ENCODE measurements around the gene RRAGD. TPM values are rescaled to one million over a fixed set of nuclear protein-coding genes. Genes with fewer than 3 reads are reported as not detected.
A peak's percentile ranks its signal among the peaks of the same experiment; 100 is the strongest.
"Not testable (repeated sequence)": the region's sequence is repeated elsewhere in the genome, so short reads cannot be mapped to it uniquely, and the experiment has no call there.

The RRAGD gene
- total and polyA plus RNA-seq, 5 experiments from 2014 or later, result 1.1 to 3.9 (median 2.8) TPM

GRCh38 chr6:89409461-89410035 is 2.5 kb downstream of the RRAGD start:
- H3K36me3 Mint-ChIP-seq, result no peaks in the 10 kb centered on the region
- no peaks in the 10 kb centered on the region for H3K9me3 Mint-ChIP-seq
- H3K4me3 Mint-ChIP-seq, result peak overlapping the region in 1 of 10 donors; percentile 30
- H3K4me1 Mint-ChIP-seq, result peaks cover 4 to 26% (median 20%) of the 10 kb centered on the region in 4 donors
- H3K27ac Mint-ChIP-seq, result peak overlapping the region in 2 of 10 donors; percentile 32 to 81
- no peak for ATAC-seq
- DNase-seq, result no peak
- peaks cover 0 to 10% (median 0%) of the 10 kb centered on the region in 5 donors for H3K27me3 Mint-ChIP-seq
- POLR2A ChIA-PET, result no interaction called here

GRCh38 chr6:89406141-89406540 is 5.9 kb downstream of the RRAGD start:
- Mint-ChIP-seq H3K9me3 (no peaks in the 10 kb centered on the region), H3K36me3 (no peaks in the 10 kb centered on the region), H3K27me3 (peaks cover 0 to 2% (median 0%) of the 10 kb centered on the region in 5 donors), H3K27ac (no peak overlapping the region), H3K4me1 (peaks cover 2 to 13% (median 9%) of the 10 kb centered on the region in 4 donors), H3K4me3 (no peak overlapping the region)
- DNase-seq (no peak), ATAC-seq (no peak)
- POLR2A ChIA-PET, result no interaction called here

- POLR2A ChIA-PET, result no interaction called here
- no peak for ATAC-seq
- no peaks in the 10 kb centered on the region for H3K9me3 Mint-ChIP-seq
- no peak for DNase-seq
- H3K27me3 Mint-ChIP-seq, result no peaks in the 10 kb centered on the region
- no peaks in the 10 kb centered on the region for H3K36me3 Mint-ChIP-seq
- no peak overlapping the region for H3K4me3 Mint-ChIP-seq
- H3K27ac Mint-ChIP-seq, result no peak overlapping the region
- peaks cover 0 to 3% (median 2%) of the 10 kb centered on the region in 4 donors for H3K4me1 Mint-ChIP-seq
These were observed 7.6 kb downstream of the RRAGD start for GRCh38 chr6:89404512-89404911.

GRCh38 chr6:89402776-89403175 is 9.3 kb downstream of the RRAGD start:
- POLR2A ChIA-PET, result interaction anchor here (1.3 kb wide), 1 partner anchor 8 kb away, joined by 5 read pairs; no protein-coding TSS in a partner anchor
- ATAC-seq, result no peak
- Mint-ChIP-seq H3K9me3 (no peaks in the 10 kb centered on the region), H3K4me3 (no peak overlapping the region), H3K27me3 (no peaks in the 10 kb centered on the region), H3K4me1 (peaks cover 0 to 3% (median 2%) of the 10 kb centered on the region in 4 donors), H3K36me3 (no peaks in the 10 kb centered on the region), H3K27ac (no peak overlapping the region)
- DNase-seq, result no peak

- peak overlapping the region in 1 of 10 donors; percentile 46 for H3K4me3 Mint-ChIP-seq
- POLR2A ChIA-PET, result no interaction called here
- H3K9me3 Mint-ChIP-seq, result no peaks in the 10 kb centered on the region
- peak overlapping the region in 1 of 10 donors; percentile 73 for H3K27ac Mint-ChIP-seq
- ATAC-seq (no peak), DNase-seq (no peak)
- no peaks in the 10 kb centered on the region for H3K27me3 Mint-ChIP-seq
- peaks cover 0 to 5% (median 0%) of the 10 kb centered on the region in 3 donors for H3K36me3 Mint-ChIP-seq
- peaks cover 0 to 2% (median 0%) of the 10 kb centered on the region in 4 donors for H3K4me1 Mint-ChIP-seq
These were observed 11.1 kb downstream of the RRAGD start for GRCh38 chr6:89400912-89401399.

GRCh38 chr6:89400050-89400449 is 12.0 kb downstream of the RRAGD start:
- DNase-seq, result no peak
- Mint-ChIP-seq H3K4me3 (no peak overlapping the region), H3K27me3 (no peaks in the 10 kb centered on the region), H3K36me3 (peaks cover 0 to 5% (median 0%) of the 10 kb centered on the region in 3 donors), H3K9me3 (no peaks in the 10 kb centered on the region), H3K4me1 (no peaks in the 10 kb centered on the region), H3K27ac (no peak overlapping the region)
- POLR2A ChIA-PET, result no interaction called here
- ATAC-seq, result no peak

- ATAC-seq, result no peak
- Mint-ChIP-seq H3K27ac (no peak overlapping the region), H3K4me1 (no peaks in the 10 kb centered on the region), H3K9me3 (peaks cover 0 to 3% (median 0%) of the 10 kb centered on the region in 9 donors), H3K36me3 (peaks cover 0 to 5% (median under 1%) of the 10 kb centered on the region in 3 donors), H3K4me3 (no peak overlapping the region), H3K27me3 (no peaks in the 10 kb centered on the region)
- POLR2A ChIA-PET, result no interaction called here
- DNase-seq, result no peak
These were observed 13.1 kb downstream of the RRAGD start for GRCh38 chr6:89398762-89399525.

GRCh38 chr6:89397884-89398283 is 14.2 kb downstream of the RRAGD start:
- peaks cover 2 to 11% (median 9%) of the 10 kb centered on the region in 3 donors for H3K36me3 Mint-ChIP-seq
- H3K27me3 Mint-ChIP-seq, H3K4me1 Mint-ChIP-seq, DNase-seq, H3K4me3 Mint-ChIP-seq, ATAC-seq, POLR2A ChIA-PET: not testable (repeated sequence)
- peak overlapping the region in 1 of 10 donors; percentile 27 for H3K27ac Mint-ChIP-seq
- H3K9me3 Mint-ChIP-seq, result peaks cover 0 to 13% (median 8%) of the 10 kb centered on the region in 9 donors

GRCh38 chr6:89393659-89394058 is 18.4 kb downstream of the RRAGD start:
- Mint-ChIP-seq H3K27ac (no peak overlapping the region), H3K9me3 (peaks cover 0 to 16% (median 8%) of the 10 kb centered on the region in 9 donors), H3K27me3 (peaks cover 0 to 7% (median 0%) of the 10 kb centered on the region in 5 donors), H3K4me1 (no peaks in the 10 kb centered on the region), H3K36me3 (peaks cover 2 to 13% (median 12%) of the 10 kb centered on the region in 3 donors), H3K4me3 (no peak overlapping the region)
- DNase-seq (no peak), ATAC-seq (no peak)
- POLR2A ChIA-PET, result no interaction called here

- no peak overlapping the region for H3K4me3 Mint-ChIP-seq
- no peaks in the 10 kb centered on the region for H3K4me1 Mint-ChIP-seq
- ATAC-seq, result no peak
- no peak for DNase-seq
- H3K36me3 Mint-ChIP-seq, result peaks cover 2 to 13% (median 12%) of the 10 kb centered on the region in 3 donors
- no peak overlapping the region for H3K27ac Mint-ChIP-seq
- POLR2A ChIA-PET, result no interaction called here
- peaks cover 0 to 7% (median 0%) of the 10 kb centered on the region in 5 donors for H3K27me3 Mint-ChIP-seq
- peaks cover 0 to 16% (median 8%) of the 10 kb centered on the region in 9 donors for H3K9me3 Mint-ChIP-seq
These were observed 19.2 kb downstream of the RRAGD start for GRCh38 chr6:89392823-89393222.

- peaks cover 0 to 6% (median 0%) of the 10 kb centered on the region in 4 donors for H3K4me1 Mint-ChIP-seq
- ATAC-seq, result no peak
- H3K36me3 Mint-ChIP-seq, result peaks cover 2 to 11% (median 11%) of the 10 kb centered on the region in 3 donors
- H3K27me3 Mint-ChIP-seq, result peaks cover 0 to 9% (median 0%) of the 10 kb centered on the region in 5 donors
- H3K4me3 Mint-ChIP-seq, result no peak overlapping the region
- POLR2A ChIA-PET, result no interaction called here
- no peak overlapping the region for H3K27ac Mint-ChIP-seq
- H3K9me3 Mint-ChIP-seq, result peaks cover 0 to 12% (median 8%) of the 10 kb centered on the region in 9 donors
- DNase-seq, result no peak
These were observed 23.2 kb downstream of the RRAGD start for GRCh38 chr6:89388846-89389245.

GRCh38 chr6:89387516-89388201 is 24.4 kb downstream of the RRAGD start:
- ATAC-seq, result no peak
- H3K9me3 Mint-ChIP-seq, result peaks cover 0 to under 1% (median 0%) of the 10 kb centered on the region in 9 donors
- peaks cover 0 to 7% (median 0%) of the 10 kb centered on the region in 3 donors for H3K36me3 Mint-ChIP-seq
- POLR2A ChIA-PET, result no interaction called here
- peaks cover 0 to 6% (median 0%) of the 10 kb centered on the region in 4 donors for H3K4me1 Mint-ChIP-seq
- H3K27ac Mint-ChIP-seq, result no peak overlapping the region
- H3K4me3 Mint-ChIP-seq, result no peak overlapping the region
- peaks cover 0 to 9% (median 0%) of the 10 kb centered on the region in 5 donors for H3K27me3 Mint-ChIP-seq
- DNase-seq, result no peak
